Measurements from ENCODE around the gene GPR108. TPM values are rescaled to one million over a fixed set of nuclear protein-coding genes. Genes with fewer than 3 reads are reported as not detected.

Gene GPR108
- total RNA-seq, 1 donor from 2014 or later, result 69.1 TPM

GRCh38 chr19:6754653-6755463 lies 17.5 kb upstream of the GPR108 start:
- peaks cover 7% of the 10 kb centered on the region for H3K36me3 Mint-ChIP-seq (ENCODE audit: low read depth, unreplicated experiment)
- no peaks in the 10 kb centered on the region for H3K9me3 Mint-ChIP-seq (ENCODE audit: unreplicated experiment)
- DNase-seq (ENCODE audit: low spot score), result no peak
- no peaks in the 10 kb centered on the region for H3K4me1 Mint-ChIP-seq (ENCODE audit: unreplicated experiment)
- TF ChIP-seq CTCF (IDR thresholded peaks at IDR 0.05; ENCODE audit: unreplicated experiment), result no peak
- H3K27me3 Mint-ChIP-seq (ENCODE audit: unreplicated experiment), result peaks cover 7% of the 10 kb centered on the region
- no peak overlapping the region for H3K27ac Mint-ChIP-seq (ENCODE audit: unreplicated experiment)
- no peak overlapping the region for H3K4me3 Mint-ChIP-seq (ENCODE audit: unreplicated experiment)

- Mint-ChIP-seq H3K4me1 (ENCODE audit: unreplicated experiment) (no peaks in the 10 kb centered on the region), H3K36me3 (ENCODE audit: low read depth, unreplicated experiment) (peaks cover 15% of the 10 kb centered on the region), H3K27ac (ENCODE audit: unreplicated experiment) (no peak overlapping the region), H3K9me3 (ENCODE audit: unreplicated experiment) (no peaks in the 10 kb centered on the region), H3K27me3 (ENCODE audit: unreplicated experiment) (peaks cover 7% of the 10 kb centered on the region), H3K4me3 (ENCODE audit: unreplicated experiment) (no peak overlapping the region)
- TF ChIP-seq CTCF (IDR thresholded peaks at IDR 0.05; ENCODE audit: unreplicated experiment), result no peak
- no peak for DNase-seq (ENCODE audit: low spot score)
Measured at GRCh38 chr19:6754136-6754535, 16.8 kb upstream of the GPR108 start.

DNA sequence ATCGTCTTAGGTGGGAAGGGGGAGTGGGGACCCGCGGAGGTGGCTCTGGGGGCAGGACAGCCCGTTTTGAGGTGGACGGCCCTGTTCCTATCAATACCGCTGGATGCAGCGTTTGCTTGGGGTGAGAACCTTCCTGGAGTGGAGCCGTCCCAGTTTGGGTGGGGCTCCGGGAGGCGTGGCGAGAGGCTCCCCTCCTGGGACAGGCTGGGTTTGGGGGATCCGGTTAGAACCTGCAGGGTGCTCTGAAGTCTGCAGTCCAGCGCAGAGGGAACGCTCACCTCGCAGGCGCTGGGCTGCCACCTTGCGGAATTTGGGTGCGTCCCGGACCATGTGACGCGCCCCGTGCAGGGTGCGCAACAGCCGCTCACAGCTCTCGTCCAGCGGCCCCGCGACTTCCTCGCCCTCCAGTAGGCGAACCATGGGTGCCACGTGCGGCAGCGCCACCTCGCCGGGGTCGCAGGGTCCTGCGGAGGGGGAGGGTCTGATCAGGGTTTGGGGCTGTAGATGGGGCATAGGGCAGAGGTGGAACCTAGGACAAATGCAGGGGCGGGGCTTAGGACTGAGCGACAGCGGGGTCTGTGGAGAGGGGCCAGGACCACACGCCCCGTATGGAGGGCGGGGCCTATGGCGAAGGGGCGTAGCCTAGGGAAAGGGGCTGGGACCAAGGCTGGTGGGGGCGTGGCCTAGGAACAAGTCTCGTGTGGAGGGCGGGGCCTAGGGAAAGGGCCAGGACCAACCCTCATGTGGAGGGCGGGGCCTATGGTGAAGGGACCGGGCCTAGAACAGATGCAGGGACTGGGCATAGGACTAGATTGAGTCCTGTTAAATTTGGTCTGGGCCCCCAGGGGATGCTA lies 16.0 kb upstream of the GPR108 start:
- DNase-seq (ENCODE audit: low spot score), result peak; percentile 71
- Mint-ChIP-seq H3K9me3 (ENCODE audit: unreplicated experiment) (no peaks in the 10 kb centered on the region), H3K4me3 (ENCODE audit: unreplicated experiment) (no peak overlapping the region), H3K36me3 (ENCODE audit: low read depth, unreplicated experiment) (peaks cover 16% of the 10 kb centered on the region), H3K4me1 (ENCODE audit: unreplicated experiment) (no peaks in the 10 kb centered on the region), H3K27ac (ENCODE audit: unreplicated experiment) (no peak overlapping the region), H3K27me3 (ENCODE audit: unreplicated experiment) (peaks cover 7% of the 10 kb centered on the region)
- TF ChIP-seq CTCF (IDR thresholded peaks at IDR 0.05; ENCODE audit: unreplicated experiment), result no peak

DNA sequence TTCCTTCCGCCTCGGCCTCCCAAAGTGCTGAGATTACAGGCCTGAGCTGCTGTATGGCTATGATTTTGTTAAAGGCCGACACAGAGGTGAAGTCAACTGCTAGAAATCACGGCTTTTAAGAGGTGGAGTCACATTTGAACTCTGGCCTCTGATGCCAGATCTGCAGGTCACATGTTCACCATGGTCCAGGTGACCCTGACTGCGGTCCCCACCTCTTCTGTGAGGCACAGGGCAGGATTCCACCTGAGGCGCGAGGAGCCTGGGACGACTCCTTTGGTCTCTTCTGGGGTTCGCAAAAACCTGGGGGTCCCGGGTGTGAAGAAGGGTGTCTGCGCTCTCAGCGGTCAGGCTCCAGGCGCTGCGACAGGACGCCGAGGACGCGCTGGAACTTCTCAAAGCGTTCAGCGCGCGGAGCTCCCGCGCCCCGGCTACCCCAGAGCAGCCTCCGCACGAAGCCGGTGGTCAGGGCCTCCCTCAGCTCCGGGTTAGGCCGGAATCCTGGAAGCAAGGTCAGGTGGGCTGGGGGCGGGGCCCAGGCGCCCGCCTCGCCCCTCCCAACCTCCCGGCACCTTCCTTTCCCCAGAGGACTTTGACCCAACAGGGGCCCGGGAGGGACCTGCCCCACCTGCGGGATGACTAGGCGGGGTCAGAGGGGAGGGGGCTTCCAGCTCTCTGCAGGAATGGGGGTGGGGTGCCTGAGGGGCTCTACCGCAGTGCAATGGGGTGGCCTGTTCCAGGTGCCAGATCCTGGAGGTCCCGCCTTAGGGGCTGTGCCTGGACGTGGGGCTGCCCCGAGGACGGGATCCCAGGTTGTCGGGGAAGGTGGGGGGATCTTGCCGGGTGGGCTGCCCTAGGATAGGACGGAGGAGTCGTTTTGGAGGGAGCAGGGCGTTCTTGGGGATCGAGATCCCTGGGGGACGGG lies 15.1 kb upstream of the GPR108 start:
- H3K36me3 Mint-ChIP-seq (ENCODE audit: low read depth, unreplicated experiment), result peaks cover 16% of the 10 kb centered on the region
- peak; percentile 44 for DNase-seq (ENCODE audit: low spot score)
- no peaks in the 10 kb centered on the region for H3K9me3 Mint-ChIP-seq (ENCODE audit: unreplicated experiment)
- H3K4me3 Mint-ChIP-seq (ENCODE audit: unreplicated experiment), result no peak overlapping the region
- H3K27me3 Mint-ChIP-seq (ENCODE audit: unreplicated experiment), result peaks cover 7% of the 10 kb centered on the region
- TF ChIP-seq CTCF (IDR thresholded peaks at IDR 0.05; ENCODE audit: unreplicated experiment), result no peak
- no peaks in the 10 kb centered on the region for H3K4me1 Mint-ChIP-seq (ENCODE audit: unreplicated experiment)
- H3K27ac Mint-ChIP-seq (ENCODE audit: unreplicated experiment), result no peak overlapping the region

Measured in endothelial cell (in vitro differentiated cells).